ENCODE measurements around the gene KCTD3.

Gene KCTD3

GRCh38 chr1:215606036-215606435, 38.9 kb downstream of the KCTD3 start:
- Histone ChIP-seq H3K79me2 (ENCODE audit: low read length) (no peaks in the 10 kb centered on the region), H3K27me3 (replicated peaks; ENCODE audit: insufficient read depth, low read length) (no peaks in the 10 kb centered on the region), H3K9me2 (replicated peaks; ENCODE audit: insufficient read depth, low read length) (no peaks in the 10 kb centered on the region), H3F3A (ENCODE audit: insufficient read depth, low read length) (0 out of 2 replicates have a peak, but pooled peaks cover 2% of the 10 kb centered on the region), H3K4me2 (ENCODE audit: low read depth, low read length) (no peak overlapping the region), H2AFZ (ENCODE audit: low read length) (no peak overlapping the region), H3K4me1 (ENCODE audit: low read length) (no peaks in the 10 kb centered on the region), H3K9ac (ENCODE audit: low read length) (no peak overlapping the region), H4K20me1 (ENCODE audit: insufficient read depth, low read length) (no peaks in the 10 kb centered on the region), H3K9me3 (replicated peaks; ENCODE audit: insufficient read depth, low read length) (no peaks in the 10 kb centered on the region), H3K27ac (ENCODE audit: low read length) (no peak overlapping the region), H3K4me3 (ENCODE audit: low read length) (no peak overlapping the region), H3K36me3 (replicated peaks; ENCODE audit: insufficient read depth, low read length) (peaks cover 8% of the 10 kb centered on the region)
- DNase-seq: no peak
- TF ChIP-seq CTCF (IDR thresholded peaks at IDR 0.05; ENCODE audit: low read length) (no peak), EZH2phosphoT487 (IDR thresholded peaks at IDR 0.05; ENCODE audit: low read length) (no peak), EZH2 (optimal IDR thresholded peaks at IDR 0.05; ENCODE audit: low read depth, low read length) (no peak)

DNA sequence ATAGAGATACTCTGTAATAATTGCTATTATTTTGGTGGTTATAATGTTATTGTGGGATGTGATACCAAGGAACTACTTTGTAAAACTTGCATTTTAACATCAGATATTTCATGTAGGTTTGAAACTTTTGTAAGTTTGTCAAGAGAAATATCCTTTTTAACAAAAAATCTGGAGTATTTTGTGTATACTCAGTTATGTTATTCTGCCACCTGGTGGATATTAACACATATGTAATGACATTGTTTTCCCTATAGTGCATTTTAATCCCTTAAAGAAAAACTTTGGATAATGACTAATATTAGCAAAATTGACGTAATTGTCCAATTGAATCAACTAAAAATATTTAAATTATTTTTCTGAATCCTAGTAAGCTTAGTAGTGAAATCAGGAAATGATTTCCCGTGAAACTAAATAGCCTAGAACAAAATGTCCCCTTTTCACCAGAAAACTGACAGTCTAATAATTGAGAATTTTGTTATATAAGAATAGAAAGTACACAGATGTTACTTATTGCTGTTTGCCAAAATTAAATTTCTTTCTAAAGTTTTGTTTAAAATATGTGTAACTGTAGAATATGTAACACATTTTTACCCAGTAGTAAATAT, 39.6 kb downstream of the KCTD3 start:
- Histone ChIP-seq H3K9me3 (replicated peaks; ENCODE audit: insufficient read depth, low read length) (no peaks in the 10 kb centered on the region), H3K36me3 (replicated peaks; ENCODE audit: insufficient read depth, low read length) (peaks cover 8% of the 10 kb centered on the region), H3F3A (ENCODE audit: insufficient read depth, low read length) (0 out of 2 replicates have a peak, but pooled peaks cover 2% of the 10 kb centered on the region), H3K4me1 (ENCODE audit: low read length) (no peaks in the 10 kb centered on the region), H3K79me2 (ENCODE audit: low read length) (no peaks in the 10 kb centered on the region), H2AFZ (ENCODE audit: low read length) (no peak overlapping the region), H3K9me2 (replicated peaks; ENCODE audit: insufficient read depth, low read length) (no peaks in the 10 kb centered on the region), H3K27me3 (replicated peaks; ENCODE audit: insufficient read depth, low read length) (no peaks in the 10 kb centered on the region), H3K4me2 (ENCODE audit: low read depth, low read length) (no peak overlapping the region), H3K4me3 (ENCODE audit: low read length) (no peak overlapping the region), H4K20me1 (ENCODE audit: insufficient read depth, low read length) (no peaks in the 10 kb centered on the region), H3K27ac (ENCODE audit: low read length) (no peak overlapping the region), H3K9ac (ENCODE audit: low read length) (no peak overlapping the region)
- peak; percentile 19 for DNase-seq
- peak; percentile 59 for TF ChIP-seq CTCF (IDR thresholded peaks at IDR 0.05; ENCODE audit: low read length)
- no peak for TF ChIP-seq EZH2 (optimal IDR thresholded peaks at IDR 0.05; ENCODE audit: low read depth, low read length)

GRCh38 chr1:215607412-215607811, 40.3 kb downstream of the KCTD3 start:
- Histone ChIP-seq H3K4me3 (ENCODE audit: low read length) (no peak overlapping the region), H3F3A (ENCODE audit: insufficient read depth, low read length) (0 out of 2 replicates have a peak, but pooled peaks cover 2% of the 10 kb centered on the region), H3K4me2 (ENCODE audit: low read depth, low read length) (no peak overlapping the region), H3K9me3 (replicated peaks; ENCODE audit: insufficient read depth, low read length) (no peaks in the 10 kb centered on the region), H3K27me3 (replicated peaks; ENCODE audit: insufficient read depth, low read length) (no peaks in the 10 kb centered on the region), H3K27ac (ENCODE audit: low read length) (no peak overlapping the region), H4K20me1 (ENCODE audit: insufficient read depth, low read length) (no peaks in the 10 kb centered on the region), H3K9me2 (replicated peaks; ENCODE audit: insufficient read depth, low read length) (no peaks in the 10 kb centered on the region), H2AFZ (ENCODE audit: low read length) (no peak overlapping the region), H3K9ac (ENCODE audit: low read length) (no peak overlapping the region), H3K4me1 (ENCODE audit: low read length) (no peaks in the 10 kb centered on the region), H3K36me3 (replicated peaks; ENCODE audit: insufficient read depth, low read length) (peaks cover 15% of the 10 kb centered on the region), H3K79me2 (ENCODE audit: low read length) (no peaks in the 10 kb centered on the region)
- no peak for TF ChIP-seq CTCF (IDR thresholded peaks at IDR 0.05; ENCODE audit: low read length)
- no peak for TF ChIP-seq EZH2phosphoT487 (IDR thresholded peaks at IDR 0.05; ENCODE audit: low read length)
- no peak for DNase-seq

Data from MM.1S (cell line).